Activated naive CD8-positive, alpha-beta T cell treated with anti-CD3 and anti-CD28 coated beads, Interleukin-2, amount 10 ng/mL, durations not matched to agents 7 days and 5 days (primary cell): Measurements from ENCODE around the gene PRKG1. TPM values are rescaled to one million over a fixed set of nuclear protein-coding genes. Genes with fewer than 3 reads are reported as not detected.

ENCODE experiments used
- ATAC-seq: fragments of 150-1000 bp; cut with Tn5 transposase; one replicate; pipeline ENCODE4 v1.10.0; 2021; ENCODE audit warnings: low read depth, moderate library complexity
- POLR2A ChIA-PET: fragments of 350-600 bp; sonication (Branson Sonifier 250); formaldehyde crosslinking; loops from one replicate; lab custom pipeline; 2021; ENCODE audit warnings: antibody characterized with exemption; lab: Charles Lee
- DNase-seq: peaks from one replicate; pipeline ENCODE4 v3.0.0; 2021
- H3K27ac Mint-ChIP-seq: one replicate; pipeline ENCODE4 v1.8.0; 2022; ENCODE audit warnings: mild to moderate bottlenecking, mixed read lengths
- H3K27me3 Mint-ChIP-seq: one replicate; pipeline ENCODE4 v1.8.0; 2022; ENCODE audit warnings: mild to moderate bottlenecking, moderate library complexity, mixed read lengths
- H3K36me3 Mint-ChIP-seq: one replicate; pipeline ENCODE4 v1.8.0; 2021; ENCODE audit warnings: mild to moderate bottlenecking, mixed read lengths
- H3K4me1 Mint-ChIP-seq: one replicate; pipeline ENCODE4 v1.8.0; 2021; ENCODE audit warnings: mixed read lengths
- H3K4me3 Mint-ChIP-seq: one replicate; pipeline ENCODE4 v1.8.0; 2022; ENCODE audit warnings: mild to moderate bottlenecking, moderate library complexity, mixed read lengths
- H3K9me3 Mint-ChIP-seq: one replicate; pipeline ENCODE4 v1.8.0; 2021; ENCODE audit warnings: mixed read lengths
- total RNA-seq, 2 experiments: library from RNA; stranded (reverse); gene quantifications; one replicate each; pipeline ENCODE4 v1.2.3, GENCODE V29; 2021

The PRKG1 gene
- total RNA-seq, 2 experiments from 2014 or later: not detected

GRCh38 chr10:51176976-51177695, 102.8 kb downstream of the PRKG1 start:
- DNase-seq (no peak), ATAC-seq (no peak)
- POLR2A ChIA-PET: no interaction called here
- H3K36me3 Mint-ChIP-seq: no peaks in the 10 kb centered on the region
- H3K4me3 Mint-ChIP-seq: no peak overlapping the region
- no peaks in the 10 kb centered on the region for H3K4me1 Mint-ChIP-seq
- H3K9me3 Mint-ChIP-seq: no peaks in the 10 kb centered on the region
- H3K27ac Mint-ChIP-seq: no peak overlapping the region
- H3K27me3 Mint-ChIP-seq: no peaks in the 10 kb centered on the region

DNA sequence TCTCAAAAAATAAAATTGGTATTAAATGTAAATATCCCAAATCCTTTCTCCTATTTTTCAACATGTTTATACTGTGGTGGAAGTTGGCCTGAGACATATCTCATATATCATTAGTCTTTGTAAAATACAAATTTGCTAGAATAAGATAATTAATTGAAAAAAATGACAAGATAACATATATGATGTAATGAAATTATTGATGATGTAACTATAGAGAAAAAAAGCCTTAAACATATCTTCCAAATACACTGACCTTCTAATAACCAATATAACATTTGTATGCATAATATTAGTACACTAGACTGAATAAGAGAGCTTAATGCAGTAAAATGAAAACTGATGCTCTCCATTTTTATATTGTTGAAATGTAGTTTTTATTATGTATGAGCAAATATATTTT, 104.3 kb downstream of the PRKG1 start:
- Mint-ChIP-seq H3K36me3 (no peaks in the 10 kb centered on the region), H3K27me3 (no peaks in the 10 kb centered on the region), H3K9me3 (no peaks in the 10 kb centered on the region), H3K27ac (no peak overlapping the region), H3K4me3 (no peak overlapping the region), H3K4me1 (no peaks in the 10 kb centered on the region)
- POLR2A ChIA-PET: no interaction called here
- ATAC-seq (no peak), DNase-seq (no peak)

- POLR2A ChIA-PET: no interaction called here
- Mint-ChIP-seq H3K4me3 (no peak overlapping the region), H3K4me1 (no peaks in the 10 kb centered on the region), H3K27ac (no peak overlapping the region), H3K36me3 (no peaks in the 10 kb centered on the region), H3K9me3 (no peaks in the 10 kb centered on the region), H3K27me3 (no peaks in the 10 kb centered on the region)
- DNase-seq: no peak
- ATAC-seq: no peak
Observed at GRCh38 chr10:51180141-51180540, 105.9 kb downstream of the PRKG1 start.

- POLR2A ChIA-PET: no interaction called here
- no peaks in the 10 kb centered on the region for H3K36me3 Mint-ChIP-seq
- H3K27ac Mint-ChIP-seq: no peak overlapping the region
- no peak for DNase-seq
- no peaks in the 10 kb centered on the region for H3K9me3 Mint-ChIP-seq
- H3K27me3 Mint-ChIP-seq: no peaks in the 10 kb centered on the region
- no peak for ATAC-seq
- no peak overlapping the region for H3K4me3 Mint-ChIP-seq
- H3K4me1 Mint-ChIP-seq: no peaks in the 10 kb centered on the region
Observed at GRCh38 chr10:51183783-51184182, 109.5 kb downstream of the PRKG1 start.

GRCh38 chr10:51186361-51186760, 112.1 kb downstream of the PRKG1 start:
- POLR2A ChIA-PET: no interaction called here
- Mint-ChIP-seq H3K9me3 (no peaks in the 10 kb centered on the region), H3K27ac (no peak overlapping the region), H3K36me3 (no peaks in the 10 kb centered on the region), H3K27me3 (no peaks in the 10 kb centered on the region), H3K4me3 (no peak overlapping the region), H3K4me1 (no peaks in the 10 kb centered on the region)
- ATAC-seq (no peak), DNase-seq (no peak)

- no peaks in the 10 kb centered on the region for H3K27me3 Mint-ChIP-seq
- H3K36me3 Mint-ChIP-seq: no peaks in the 10 kb centered on the region
- no peak overlapping the region for H3K27ac Mint-ChIP-seq
- H3K9me3 Mint-ChIP-seq: no peaks in the 10 kb centered on the region
- H3K4me3 Mint-ChIP-seq: no peak overlapping the region
- ATAC-seq (no peak), DNase-seq (no peak)
- H3K4me1 Mint-ChIP-seq: no peaks in the 10 kb centered on the region
- POLR2A ChIA-PET: no interaction called here
Observed at GRCh38 chr10:51188008-51188407, 113.7 kb downstream of the PRKG1 start.

- DNase-seq: no peak
- H3K4me3 Mint-ChIP-seq: no peak overlapping the region
- no peaks in the 10 kb centered on the region for H3K9me3 Mint-ChIP-seq
- no peaks in the 10 kb centered on the region for H3K27me3 Mint-ChIP-seq
- no peaks in the 10 kb centered on the region for H3K36me3 Mint-ChIP-seq
- no peak overlapping the region for H3K27ac Mint-ChIP-seq
- no peaks in the 10 kb centered on the region for H3K4me1 Mint-ChIP-seq
- POLR2A ChIA-PET: no interaction called here
- ATAC-seq: no peak
Observed at GRCh38 chr10:51188866-51189265, 114.6 kb downstream of the PRKG1 start.

GRCh38 chr10:51196508-51197175, 122.4 kb downstream of the PRKG1 start:
- POLR2A ChIA-PET: no interaction called here
- Mint-ChIP-seq H3K27ac (no peak overlapping the region), H3K9me3 (no peaks in the 10 kb centered on the region), H3K36me3 (no peaks in the 10 kb centered on the region), H3K4me3 (no peak overlapping the region), H3K4me1 (no peaks in the 10 kb centered on the region), H3K27me3 (no peaks in the 10 kb centered on the region)
- DNase-seq (no peak), ATAC-seq (no peak)

DNA sequence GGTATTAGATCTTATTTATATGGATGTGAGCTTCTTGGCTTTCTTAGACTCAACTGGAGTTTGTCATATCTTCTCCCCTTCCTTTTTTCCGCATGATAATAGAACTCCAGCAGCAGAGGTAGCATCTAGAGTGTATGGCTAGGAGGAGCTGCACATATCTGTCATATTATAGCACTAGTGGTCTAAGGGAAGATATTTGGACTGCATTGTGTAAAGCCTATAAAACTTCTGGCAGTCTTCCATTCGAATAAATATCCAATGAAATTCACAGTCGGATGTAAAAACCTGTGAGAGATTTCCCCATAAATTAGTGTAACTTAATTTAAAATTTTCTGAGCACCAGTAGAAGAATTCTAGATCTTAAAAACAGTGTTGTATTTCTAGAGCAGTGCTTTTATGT, 123.9 kb downstream of the PRKG1 start:
- H3K4me3 Mint-ChIP-seq: no peak overlapping the region
- H3K4me1 Mint-ChIP-seq: no peaks in the 10 kb centered on the region
- POLR2A ChIA-PET: no interaction called here
- H3K36me3 Mint-ChIP-seq: no peaks in the 10 kb centered on the region
- no peaks in the 10 kb centered on the region for H3K27me3 Mint-ChIP-seq
- ATAC-seq (no peak), DNase-seq (no peak)
- no peak overlapping the region for H3K27ac Mint-ChIP-seq
- no peaks in the 10 kb centered on the region for H3K9me3 Mint-ChIP-seq

DNA sequence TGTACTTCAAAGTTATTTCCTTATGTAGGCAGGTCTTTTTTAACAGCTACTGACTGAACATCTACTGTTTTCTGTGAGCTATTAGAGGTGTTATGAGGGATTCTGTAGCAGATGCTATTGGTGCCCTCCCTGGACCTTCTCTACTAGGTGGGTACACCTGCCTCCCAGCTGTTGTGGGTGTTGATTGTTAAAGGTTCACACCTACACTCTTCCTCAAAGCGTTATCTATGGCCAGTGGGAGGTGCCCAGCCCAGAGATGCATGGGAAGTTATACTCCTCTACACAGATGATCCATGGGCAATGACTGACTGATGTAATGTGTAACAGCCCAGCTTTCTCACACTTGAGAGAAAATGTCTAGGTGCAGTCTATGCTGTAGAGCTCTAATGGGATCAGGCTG, 127.7 kb downstream of the PRKG1 start:
- no peaks in the 10 kb centered on the region for H3K36me3 Mint-ChIP-seq
- no peaks in the 10 kb centered on the region for H3K27me3 Mint-ChIP-seq
- H3K4me1 Mint-ChIP-seq: no peaks in the 10 kb centered on the region
- DNase-seq (no peak), ATAC-seq (no peak)
- POLR2A ChIA-PET: no interaction called here
- no peaks in the 10 kb centered on the region for H3K9me3 Mint-ChIP-seq
- H3K27ac Mint-ChIP-seq: no peak overlapping the region
- H3K4me3 Mint-ChIP-seq: no peak overlapping the region

- no peaks in the 10 kb centered on the region for H3K27me3 Mint-ChIP-seq
- DNase-seq: no peak
- H3K27ac Mint-ChIP-seq: no peak overlapping the region
- POLR2A ChIA-PET: no interaction called here
- H3K36me3 Mint-ChIP-seq: no peaks in the 10 kb centered on the region
- no peaks in the 10 kb centered on the region for H3K4me1 Mint-ChIP-seq
- ATAC-seq: no peak
- no peaks in the 10 kb centered on the region for H3K9me3 Mint-ChIP-seq
- no peak overlapping the region for H3K4me3 Mint-ChIP-seq
Observed at GRCh38 chr10:51203359-51203758, 129.1 kb downstream of the PRKG1 start.

DNA sequence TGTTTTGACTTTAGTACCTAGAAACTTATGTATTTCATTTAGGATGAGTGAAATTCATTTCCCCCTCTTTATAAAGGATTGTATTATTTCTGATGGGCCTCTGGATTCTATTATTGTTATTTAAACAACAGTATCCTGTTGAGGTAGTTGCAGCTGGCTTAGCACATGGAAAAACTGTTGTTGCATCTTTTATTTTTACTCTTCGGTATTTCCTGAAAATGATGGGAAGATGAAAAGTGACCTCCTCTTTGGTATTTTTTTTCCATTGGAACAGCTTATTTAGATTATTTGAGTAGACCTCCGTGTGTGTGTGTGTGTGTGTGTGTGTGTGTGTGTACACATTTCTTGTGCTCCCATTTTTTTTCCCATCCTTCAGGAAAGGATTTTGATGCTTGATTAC, 129.8 kb downstream of the PRKG1 start:
- Mint-ChIP-seq H3K4me1 (no peaks in the 10 kb centered on the region), H3K36me3 (no peaks in the 10 kb centered on the region), H3K4me3 (no peak overlapping the region), H3K27ac (no peak overlapping the region), H3K9me3 (no peaks in the 10 kb centered on the region), H3K27me3 (no peaks in the 10 kb centered on the region)
- DNase-seq: no peak
- POLR2A ChIA-PET: no interaction called here
- ATAC-seq: no peak

DNA sequence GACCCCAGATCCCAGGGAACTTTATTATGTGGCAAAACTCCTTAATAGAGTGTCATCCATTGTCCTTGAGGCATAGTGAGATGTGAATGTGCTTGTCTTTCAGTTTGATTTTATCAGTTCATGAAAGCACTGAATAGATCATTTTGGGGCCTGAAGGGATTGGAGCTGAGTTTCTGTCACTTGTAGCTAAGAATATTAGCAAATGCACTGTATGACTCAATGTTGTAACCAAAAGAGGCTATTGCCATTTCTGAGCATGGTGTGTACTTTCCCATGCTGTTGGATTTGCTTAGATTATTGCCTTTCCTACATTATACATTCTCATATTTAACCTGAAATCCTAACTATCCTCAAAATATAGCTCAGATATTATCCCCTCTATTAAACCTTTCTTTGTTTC, 130.4 kb downstream of the PRKG1 start:
- DNase-seq: no peak
- H3K9me3 Mint-ChIP-seq: no peaks in the 10 kb centered on the region
- POLR2A ChIA-PET: no interaction called here
- H3K27me3 Mint-ChIP-seq: no peaks in the 10 kb centered on the region
- H3K4me1 Mint-ChIP-seq: no peaks in the 10 kb centered on the region
- no peaks in the 10 kb centered on the region for H3K36me3 Mint-ChIP-seq
- ATAC-seq: no peak
- H3K27ac Mint-ChIP-seq: no peak overlapping the region
- H3K4me3 Mint-ChIP-seq: no peak overlapping the region

DNA sequence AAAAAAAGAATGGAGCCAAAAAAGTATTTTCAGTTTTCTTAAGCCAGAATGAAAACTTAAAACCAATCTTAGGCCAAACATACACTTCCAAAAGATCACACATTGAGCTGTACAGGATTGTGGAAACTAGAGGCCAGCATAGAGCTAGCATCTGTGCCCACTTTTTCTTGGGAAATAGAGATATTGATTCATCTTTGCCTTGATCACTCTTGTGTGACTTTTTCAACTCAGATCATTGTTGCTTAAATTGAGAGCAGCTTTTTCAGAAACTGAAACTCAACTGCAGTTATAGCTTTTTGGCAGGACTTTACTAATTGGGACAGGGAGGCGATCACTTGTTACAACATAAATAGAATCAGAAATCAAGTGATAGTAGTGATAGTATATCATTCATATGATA, 132.2 kb downstream of the PRKG1 start:
- Mint-ChIP-seq H3K27ac (no peak overlapping the region), H3K4me3 (no peak overlapping the region), H3K27me3 (no peaks in the 10 kb centered on the region), H3K9me3 (no peaks in the 10 kb centered on the region), H3K4me1 (no peaks in the 10 kb centered on the region), H3K36me3 (no peaks in the 10 kb centered on the region)
- POLR2A ChIA-PET: no interaction called here
- ATAC-seq: no peak
- DNase-seq: no peak
